Measurements from ENCODE around the gene UTP11.
"Not testable (repeated sequence)": the region's sequence is repeated elsewhere in the genome, so short reads cannot be mapped to it uniquely, and the experiment has no call there.

Gene UTP11, protein sequence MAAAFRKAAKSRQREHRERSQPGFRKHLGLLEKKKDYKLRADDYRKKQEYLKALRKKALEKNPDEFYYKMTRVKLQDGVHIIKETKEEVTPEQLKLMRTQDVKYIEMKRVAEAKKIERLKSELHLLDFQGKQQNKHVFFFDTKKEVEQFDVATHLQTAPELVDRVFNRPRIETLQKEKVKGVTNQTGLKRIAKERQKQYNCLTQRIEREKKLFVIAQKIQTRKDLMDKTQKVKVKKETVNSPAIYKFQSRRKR

DNA sequence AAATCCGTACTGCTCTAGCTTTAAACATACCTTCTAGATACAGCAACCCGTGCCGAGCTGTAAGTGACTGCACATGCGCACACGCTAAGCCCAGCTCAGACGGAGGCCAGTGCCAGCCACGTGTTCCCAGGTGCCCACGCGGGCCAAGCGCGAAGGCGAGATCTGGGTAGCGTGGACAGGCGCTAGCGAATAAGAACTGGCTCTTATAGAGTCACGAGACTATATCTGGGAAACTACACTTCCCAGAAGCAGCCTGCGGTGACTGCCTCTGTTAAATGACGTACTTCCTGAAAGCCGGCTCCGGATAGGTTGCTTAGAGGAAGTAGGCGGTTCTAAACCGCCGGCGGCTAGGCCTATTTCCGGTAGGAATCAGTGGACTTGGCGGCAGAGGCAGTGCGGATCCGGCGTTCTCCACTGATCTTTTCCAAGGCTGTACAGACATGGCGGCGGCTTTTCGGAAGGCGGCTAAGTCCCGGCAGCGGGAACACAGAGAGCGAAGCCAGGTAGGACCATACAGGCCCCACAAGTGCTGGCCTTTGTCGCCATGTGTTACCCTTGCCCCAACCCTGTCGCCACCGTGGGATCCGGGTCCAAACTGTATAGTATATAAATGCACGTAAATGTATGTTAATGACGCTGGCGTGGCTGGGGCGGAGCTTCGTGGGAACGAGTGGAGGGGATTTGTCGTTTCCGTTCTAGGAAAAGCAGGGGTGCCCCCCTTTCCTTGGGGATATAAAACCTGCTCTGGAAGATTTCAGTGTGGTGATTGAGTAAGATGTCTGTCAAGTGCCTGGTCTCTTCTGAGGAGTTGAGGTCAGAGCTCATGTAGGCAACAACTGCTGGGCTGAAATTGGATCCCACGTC lies at the start of gene UTP11:
UTP11 (plus strand) TSS at position 372 of the 864 bp plus-strand sequence; CDS start at position 441, 69 bp downstream.
- peak; percentile 99 for DNase-seq

DNA sequence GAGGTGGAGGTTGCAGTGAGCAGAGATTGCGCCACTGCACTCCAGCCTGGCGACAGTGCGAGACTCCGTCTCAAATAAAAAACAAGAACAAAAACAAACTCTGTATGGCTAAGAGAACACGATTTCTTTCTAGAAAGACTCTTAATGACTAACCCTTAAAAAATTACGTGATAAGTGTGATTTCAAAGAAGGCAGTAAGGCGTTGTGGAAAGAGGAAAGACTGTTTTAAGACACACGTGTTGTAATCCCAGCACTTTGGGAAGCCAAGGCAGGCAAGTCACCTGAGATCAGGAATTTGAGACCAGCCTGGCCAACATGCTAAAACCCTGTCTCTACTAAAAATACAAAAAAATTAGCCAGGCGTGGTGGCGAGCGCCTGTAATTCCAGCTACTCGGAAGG lies 48.4 kb upstream of the UTP11 start:
- not testable (repeated sequence) for DNase-seq

DNA sequence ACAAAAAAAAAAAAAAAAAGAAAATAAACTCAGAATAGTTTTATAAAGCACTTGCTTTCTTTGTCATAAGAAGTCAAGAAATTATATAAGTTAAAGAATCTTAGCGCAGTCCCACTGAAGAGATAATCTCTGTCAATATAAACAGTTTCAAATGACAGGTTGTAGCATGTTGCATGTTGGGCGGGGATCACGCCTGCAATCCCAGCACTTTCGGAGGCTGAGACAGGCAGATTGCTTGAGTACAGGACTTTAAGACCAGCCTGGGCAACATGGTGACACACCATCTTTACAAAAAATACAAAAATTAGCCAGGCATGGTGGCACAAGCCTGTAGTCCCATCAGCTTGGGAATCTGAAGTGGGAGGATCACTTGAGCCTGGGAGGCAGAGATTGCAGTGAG lies 47.2 kb upstream of the UTP11 start:
- DNase-seq = no peak

DNA sequence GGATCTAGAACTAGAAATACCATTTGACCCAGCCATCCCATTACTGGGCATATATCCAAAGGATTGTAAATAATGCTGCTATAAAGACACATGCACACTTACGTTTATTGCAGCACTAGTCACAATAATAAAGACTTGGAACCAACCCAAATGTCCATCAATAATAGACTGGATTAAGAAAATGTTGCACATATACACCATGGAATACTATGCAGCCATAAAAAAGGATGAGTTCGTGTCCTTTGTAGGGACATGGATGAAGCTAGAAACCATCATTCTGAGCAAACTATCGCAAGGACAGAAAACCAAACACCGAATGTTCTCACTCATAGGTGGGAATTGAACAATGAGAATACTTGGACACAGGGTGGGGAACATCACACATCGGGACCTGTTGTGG lies 38.9 kb upstream of the UTP11 start:
- DNase-seq = not testable (repeated sequence)

DNA sequence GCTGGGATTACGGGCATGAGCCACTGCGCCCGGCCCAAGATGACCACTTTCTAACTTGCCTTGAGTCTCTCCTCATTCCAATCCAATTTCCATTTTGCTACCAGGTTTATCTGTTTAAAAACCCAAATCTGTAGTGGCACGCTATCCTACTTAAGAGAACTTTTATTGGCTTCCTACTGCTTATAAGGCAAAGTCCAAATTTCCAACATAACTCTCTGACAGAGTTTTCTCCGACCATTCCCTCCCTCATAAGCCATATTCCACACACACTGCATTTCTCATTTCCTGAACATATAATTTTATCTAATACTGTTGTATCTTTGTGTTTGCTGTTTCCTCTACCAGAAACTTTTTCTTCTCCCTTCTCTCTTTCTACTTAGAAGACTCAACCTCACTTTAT lies 38.0 kb upstream of the UTP11 start:
- DNase-seq = no peak

DNA sequence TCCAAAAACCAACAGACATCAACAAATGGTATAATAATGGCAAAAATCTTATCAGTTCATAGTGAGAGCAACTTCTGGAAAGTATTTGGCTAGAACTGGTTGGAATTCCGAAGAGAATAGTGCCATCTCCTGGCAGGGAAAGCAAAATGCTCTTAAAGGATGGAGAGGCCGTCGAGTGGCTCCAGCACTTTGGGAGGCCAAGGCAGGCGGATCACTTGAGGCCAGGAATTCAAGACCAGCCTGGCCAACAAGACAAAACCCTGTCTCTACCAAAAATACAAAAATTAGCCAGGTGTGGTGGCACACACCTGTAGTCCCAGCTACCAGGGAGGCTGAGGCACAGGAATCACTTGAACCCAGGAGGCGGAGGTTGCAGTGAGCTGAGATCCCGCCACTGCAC lies 37.5 kb upstream of the UTP11 start:
- peak; percentile 65 for DNase-seq

DNA sequence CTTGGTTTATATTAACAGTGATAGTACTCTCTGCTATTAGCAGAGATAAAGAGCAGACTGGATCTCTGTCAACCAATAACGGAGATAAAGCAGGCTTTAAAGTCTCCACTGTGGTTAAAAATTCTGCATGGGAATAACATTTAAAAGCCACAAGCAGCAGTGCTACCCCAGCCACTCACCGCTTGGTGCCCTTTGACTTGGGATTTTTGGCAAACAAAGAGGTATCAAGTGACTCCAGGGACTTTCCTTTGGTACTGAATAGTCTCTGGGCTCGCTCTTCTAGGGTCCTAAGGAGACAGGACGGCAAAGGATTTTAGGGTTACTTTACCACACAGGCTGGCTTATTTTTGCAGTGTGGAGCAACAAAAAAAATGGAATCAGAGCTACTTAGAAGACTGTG lies 34.0 kb upstream of the UTP11 start:
- DNase-seq = no peak

DNA sequence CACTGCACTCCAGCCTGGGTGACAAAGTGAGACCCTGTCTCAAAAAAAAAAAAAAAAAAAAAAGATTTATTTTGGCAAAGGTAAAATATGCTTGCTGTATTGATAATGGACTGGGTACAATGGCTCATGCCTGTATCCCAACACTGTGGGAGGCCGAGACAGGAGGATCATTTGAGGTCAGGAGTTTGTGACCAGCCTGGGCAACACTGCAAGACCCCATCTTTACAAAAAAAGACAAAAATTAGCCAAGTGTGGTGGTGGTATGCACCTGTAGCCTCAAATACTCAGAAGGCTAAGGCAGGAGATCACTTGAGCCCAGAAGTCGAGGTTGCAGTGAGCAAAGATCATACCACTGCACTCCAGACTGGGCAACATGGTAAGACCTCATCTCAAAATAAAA lies 29.0 kb upstream of the UTP11 start:
- no peak for DNase-seq

DNA sequence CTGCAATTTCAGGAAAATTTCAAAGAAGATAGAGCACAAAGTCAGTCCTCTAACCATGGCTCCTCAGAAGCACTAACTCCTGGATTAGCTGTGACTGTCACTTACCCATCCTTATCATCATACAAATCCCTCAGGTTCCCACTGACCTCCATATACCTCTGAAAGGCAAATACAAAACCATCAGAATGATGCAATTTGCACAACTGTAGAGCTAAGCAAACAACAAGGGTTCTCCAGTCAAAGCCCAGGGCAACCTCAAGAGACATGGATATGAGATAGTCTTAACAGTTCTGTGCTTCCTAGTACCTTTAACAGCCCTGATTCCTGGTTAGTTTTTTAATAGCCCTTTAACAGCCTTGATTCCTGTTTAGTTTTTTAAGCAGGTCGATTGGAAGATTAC lies 24.9 kb upstream of the UTP11 start:
- DNase-seq = no peak

DNA sequence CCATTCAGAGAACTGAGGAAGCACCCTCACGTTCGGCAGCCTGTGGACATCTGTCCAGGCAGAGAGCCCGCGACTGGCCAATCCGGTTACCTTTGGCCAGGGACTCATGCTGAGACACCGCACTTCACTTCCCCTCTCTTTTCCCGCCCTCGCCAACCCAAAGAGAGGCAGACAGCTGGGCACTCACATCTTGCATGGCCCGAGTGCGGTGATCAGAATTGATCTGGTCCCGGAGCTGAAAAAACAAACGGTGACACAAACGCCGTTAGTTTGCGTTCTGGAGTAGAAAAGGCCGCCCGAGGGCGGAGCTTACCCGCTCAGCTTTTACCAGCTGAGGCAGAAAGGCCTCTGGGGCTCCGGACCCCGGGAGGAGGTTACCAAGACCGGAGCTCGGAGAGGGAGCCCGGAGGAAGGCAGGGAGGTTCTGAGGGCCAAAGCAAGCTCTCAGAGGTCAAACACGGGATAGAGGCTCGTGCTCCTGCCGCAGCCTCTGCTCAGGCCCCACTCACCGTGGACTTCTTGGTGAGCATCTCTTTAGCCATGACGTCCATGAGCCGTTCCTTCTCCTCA lies 23.1 kb upstream of the UTP11 start:
- DNase-seq = peak; percentile 52

DNA sequence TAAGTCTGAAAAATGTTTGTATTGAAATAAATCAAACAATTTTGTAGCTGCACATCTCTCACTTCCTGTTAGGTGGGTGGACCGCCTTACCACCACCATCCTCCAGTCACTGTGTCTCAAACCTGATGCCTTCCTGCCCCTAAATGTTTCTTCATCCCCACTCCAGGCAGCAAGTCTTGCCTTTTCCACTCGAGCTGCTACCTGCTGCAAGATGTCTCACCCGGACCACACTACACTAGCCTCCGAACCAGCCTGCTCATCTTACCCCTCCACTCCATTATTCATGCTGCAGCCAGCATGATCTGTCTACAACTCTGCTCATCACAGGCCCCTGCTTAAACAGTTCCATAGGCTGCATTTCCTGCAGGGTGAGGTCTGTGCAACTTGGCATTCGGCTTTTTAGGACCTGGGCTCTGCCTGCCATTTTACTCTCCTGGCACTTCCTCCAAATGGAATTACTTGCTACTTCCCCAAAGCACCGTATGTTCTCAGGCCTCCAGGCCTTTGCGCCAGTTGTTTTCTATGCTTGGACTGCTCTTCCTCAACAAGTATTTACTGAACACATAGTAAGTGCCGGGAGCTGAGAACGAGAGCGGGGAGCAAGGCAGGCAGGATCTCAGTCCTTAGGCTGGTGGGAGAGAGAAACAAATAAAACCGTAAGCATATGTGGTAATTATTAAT lies 17.5 kb upstream of the UTP11 start:
- DNase-seq = no peak

DNA sequence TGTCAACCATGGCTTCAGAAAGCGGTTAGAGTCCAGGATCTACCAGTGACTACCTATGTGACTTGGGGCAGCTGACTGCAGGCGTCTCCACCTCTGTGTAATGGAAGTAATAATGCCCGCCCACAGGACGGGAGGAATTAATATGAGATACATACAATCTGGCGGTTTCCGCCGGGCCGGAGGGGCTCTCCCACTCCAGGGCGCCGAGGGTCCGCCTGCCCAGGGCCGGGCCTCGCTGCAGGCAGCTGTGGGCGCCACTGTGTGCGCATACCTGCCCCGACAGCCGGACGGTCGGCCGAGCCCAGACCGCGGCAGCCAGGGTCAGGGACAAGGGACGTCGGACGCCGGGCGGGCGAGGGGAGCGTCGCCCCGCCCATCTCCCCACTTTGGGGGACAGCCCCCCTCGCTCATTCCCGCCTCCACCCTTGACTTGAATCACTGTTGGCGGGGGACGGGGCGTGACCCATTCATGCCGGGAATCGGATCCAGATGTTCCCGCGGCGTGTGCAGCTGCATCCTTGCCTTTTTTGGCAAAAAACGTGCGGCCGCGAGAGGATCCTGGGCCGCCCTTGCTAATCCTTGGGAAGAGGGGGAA lies 16.7 kb upstream of the UTP11 start:
- peak; percentile 58 for DNase-seq

DNA sequence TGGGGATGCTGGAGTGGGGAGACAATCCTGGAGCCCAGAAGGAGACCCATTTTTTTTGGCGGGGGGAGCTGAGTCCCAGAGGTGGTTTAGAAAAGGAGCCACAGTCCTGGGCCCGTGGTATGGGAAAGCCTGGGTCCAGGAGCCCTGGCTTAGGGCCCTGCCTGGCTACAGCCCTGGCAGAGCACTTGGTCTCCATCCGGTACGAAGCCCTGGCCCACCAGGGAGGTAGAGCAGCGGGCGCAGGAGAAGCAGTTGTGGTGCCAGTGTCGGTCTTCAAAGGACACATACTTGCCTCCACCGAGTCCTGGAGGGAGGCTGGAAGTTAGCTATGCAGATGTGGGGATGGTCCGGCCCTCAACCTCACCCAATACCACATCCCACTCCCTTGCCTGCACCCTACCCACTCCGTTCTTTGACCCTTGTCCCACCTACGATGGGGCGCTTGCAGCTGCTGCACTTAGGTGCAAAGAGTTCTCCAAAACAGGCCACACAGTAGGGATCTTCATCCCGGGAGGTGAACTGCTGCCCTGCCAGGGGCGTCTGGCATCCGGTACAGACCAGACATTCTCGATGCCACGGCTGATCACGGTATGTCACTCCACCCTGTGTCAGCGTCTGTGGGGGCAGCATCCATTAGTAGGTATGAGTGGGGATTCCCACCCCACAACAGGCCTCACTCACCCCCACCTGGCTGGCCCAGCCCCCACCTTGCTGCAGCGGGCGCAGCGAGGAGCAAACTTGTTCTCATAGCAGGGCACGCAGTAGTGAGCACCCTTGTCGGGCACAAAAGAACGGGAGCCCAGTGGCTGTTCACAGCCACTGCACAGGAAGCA lies 15.1 kb upstream of the UTP11 start:
- no peak for DNase-seq

DNA sequence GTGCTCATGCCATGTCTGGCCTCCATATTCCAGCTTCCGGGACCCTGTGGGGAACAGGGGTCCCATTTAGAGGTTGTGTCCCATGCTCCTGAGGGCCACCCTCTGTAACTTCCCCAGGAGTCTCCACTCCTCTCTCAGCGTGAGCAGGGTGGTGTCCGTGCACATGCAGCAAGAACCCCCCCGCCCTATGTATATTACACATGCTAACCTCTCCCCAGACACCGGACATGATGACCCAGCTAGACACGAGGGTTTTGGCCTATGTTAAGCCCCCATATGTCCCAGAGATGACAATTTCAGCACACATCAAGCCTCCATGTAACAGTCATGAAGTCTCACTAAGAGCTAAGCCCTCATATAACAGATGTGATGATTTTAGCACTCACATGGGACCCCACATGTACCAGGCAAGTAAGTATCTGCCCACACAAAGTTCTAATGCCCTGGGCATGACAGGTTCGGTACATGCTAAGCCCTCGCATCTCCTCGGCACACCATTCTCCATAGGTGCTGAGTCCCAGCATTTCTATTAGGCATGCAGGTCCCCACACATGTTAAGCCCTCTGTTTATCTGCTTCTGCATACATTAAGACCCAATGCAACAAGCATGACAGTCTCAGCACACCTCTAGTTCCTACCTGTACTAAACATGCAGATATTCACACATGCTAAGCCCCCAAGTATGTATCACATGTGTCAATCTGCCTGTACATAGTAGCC lies 14.3 kb upstream of the UTP11 start:
- DNase-seq = no peak

DNA sequence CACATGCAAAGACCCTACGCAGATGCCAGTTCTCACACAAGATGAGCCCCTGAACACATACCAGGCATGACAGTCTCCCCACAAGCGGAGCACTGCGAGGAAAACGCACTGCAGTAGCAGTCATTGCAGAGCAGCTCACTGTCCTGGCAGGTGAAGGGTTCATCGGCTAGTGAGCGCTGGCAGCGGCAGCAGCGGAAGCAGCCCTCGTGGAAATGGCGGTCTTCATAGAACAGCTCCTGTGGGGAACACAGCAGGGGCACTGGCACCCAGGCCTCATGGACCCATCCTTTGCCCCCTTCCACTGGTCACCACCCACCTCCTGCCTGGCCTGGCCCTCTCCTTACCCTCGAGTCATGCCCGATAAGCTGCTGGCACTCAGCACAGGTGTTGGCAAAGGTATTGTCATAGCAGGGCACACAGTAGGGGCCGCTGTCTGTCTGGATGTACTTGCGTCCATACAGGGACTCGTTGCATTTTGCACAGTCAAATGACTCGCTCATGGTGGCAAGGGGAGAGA lies 13.6 kb upstream of the UTP11 start:
- no peak for DNase-seq

DNA sequence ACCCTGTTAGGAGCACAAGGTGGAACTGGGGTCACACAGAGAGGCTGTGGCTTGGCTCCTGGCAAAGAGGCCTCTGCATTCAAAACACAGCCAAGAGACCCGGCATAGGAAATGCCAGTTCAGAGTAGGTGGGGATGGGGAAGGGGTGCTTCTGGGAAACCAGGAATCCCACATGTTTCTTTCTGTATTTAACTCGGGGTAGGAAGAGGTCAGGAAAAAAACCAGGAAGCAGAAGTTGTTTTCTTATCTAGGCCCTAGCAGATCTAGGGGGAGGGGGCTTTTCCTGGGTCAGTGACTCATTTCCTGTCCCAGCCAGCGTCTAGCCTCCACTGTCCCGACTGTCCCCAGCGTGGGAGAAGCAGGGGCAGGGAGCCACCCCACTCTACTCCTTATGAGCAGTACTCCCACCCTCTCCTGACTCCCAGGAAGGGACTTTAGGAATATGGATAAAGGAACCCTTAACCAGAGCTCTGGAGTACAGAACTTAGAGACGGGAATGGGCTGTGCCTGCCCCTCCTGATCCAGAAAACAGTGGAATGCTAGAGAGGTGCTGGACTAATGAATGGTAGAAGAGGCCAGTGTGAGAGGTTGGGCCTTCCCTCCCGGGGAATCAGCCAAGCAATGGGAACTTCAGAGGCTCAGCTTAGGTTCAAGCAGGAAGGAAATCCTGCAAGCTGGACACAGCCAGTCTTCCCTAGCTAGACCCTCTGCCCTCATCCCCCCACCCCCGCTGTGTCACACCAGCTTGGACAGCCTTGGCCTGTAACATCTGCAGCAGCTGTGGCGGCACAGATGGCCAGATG lies 12.9 kb upstream of the UTP11 start:
- peak; percentile 76 for DNase-seq

DNA sequence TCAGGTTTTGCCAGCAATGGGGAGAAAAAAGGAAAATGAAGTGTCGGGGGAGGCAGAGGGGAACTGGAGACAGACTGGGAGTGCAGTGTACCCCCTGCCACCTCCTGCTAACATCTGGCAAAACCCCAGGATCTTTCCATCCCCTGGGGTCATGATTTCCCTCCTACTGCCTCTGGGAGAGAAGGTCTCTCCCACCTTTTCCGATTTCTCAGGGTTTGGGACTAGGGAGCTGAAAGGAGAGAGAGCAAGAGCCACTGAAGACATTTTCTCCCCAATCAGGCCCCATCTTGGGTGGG lies 12.4 kb upstream of the UTP11 start:
- DNase-seq = no peak

DNA sequence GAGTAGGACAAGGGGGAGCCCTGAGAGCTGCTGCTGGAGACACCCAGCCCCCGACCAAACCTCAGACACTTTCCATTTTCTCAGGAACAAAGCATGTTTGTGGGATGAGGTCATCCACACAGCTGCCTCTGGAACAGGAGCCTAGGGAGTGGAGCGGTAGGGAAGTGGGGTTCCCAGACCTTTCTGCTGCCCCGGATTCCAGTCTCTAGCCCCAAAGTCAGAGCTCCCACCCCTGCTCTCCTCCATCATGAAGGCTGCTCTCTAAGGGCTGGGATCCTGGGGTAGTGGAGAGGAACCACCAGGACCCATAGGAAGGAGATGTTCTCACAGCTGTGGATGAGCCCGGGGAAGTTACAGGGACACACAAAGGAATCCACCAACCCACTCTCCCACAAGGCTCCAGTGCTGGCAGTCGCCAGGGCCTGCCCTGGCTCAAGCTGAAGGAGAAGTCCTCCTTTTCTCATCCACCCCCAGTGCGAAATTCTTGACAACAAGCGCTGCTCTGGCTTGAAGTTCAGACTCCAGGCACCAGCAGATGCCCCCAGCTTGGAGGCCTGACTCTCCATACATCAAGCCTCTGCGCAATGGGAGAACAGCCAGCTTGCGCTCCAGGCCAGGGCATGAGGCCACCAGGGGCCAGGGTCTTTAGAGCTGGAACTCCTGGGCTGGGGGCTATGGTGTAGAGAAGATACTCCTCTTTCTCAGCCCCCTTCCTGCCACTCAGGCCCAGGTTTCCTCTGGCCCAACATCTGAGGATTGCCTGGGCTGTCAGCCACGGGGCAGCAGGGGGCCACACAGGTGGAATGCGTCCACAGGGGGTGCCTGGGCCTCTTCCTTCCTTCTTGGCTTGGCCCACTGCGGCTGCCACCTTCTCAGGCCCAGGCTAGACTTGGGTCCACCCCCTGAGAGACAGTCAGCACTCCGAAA lies 11.7 kb upstream of the UTP11 start:
- DNase-seq = peak; percentile 90

Data from EL (cell line).